Cardiac muscle cell (in vitro differentiated cells and primary cell): ENCODE data around the gene BAHCC1. TPM values are rescaled to one million over a fixed set of nuclear protein-coding genes. Genes with fewer than 3 reads are reported as not detected.
A peak's percentile ranks its signal among the peaks of the same experiment; 100 is the strongest.

Experiments used
- DNase-seq, 2 donors: peaks; one replicate each; pipeline versions ENCODE4 v3.0.0 to v3.0.0-alpha.2; 2010 to 2017; ENCODE audit warnings: low read depth in 1 of 2, low spot score in 1 of 2
- H3K27ac ChIP-seq: fragments of 200-600 bp; sonication (generic); 2 replicates; pipeline ENCODE4 v1.5.1; 2016
- H3K27me3 ChIP-seq: fragments of 200-600 bp; sonication (generic); 2 replicates; pipeline ENCODE4 v1.6.0; 2016; ENCODE audit warnings: control low read depth
- H3K36me3 ChIP-seq: fragments of 200-600 bp; sonication (generic); 2 replicates; pipeline ENCODE4 v1.5.1; 2016; ENCODE audit warnings: control low read depth
- H3K4me1 ChIP-seq: fragments of 200-600 bp; sonication (generic); 2 replicates; pipeline ENCODE4 v1.8.1; 2017; ENCODE audit warnings: low read depth, mild to moderate bottlenecking, mixed run types
- H3K4me3 ChIP-seq: fragments of 200-600 bp; sonication (generic); 2 replicates; pipeline ENCODE4 v1.5.1; 2016; ENCODE audit warnings: mild to moderate bottlenecking
- H3K9me3 ChIP-seq: fragments of 200-600 bp; sonication (generic); 2 replicates; pipeline ENCODE4 v1.5.1; 2017; ENCODE audit warnings: low read depth, mild to moderate bottlenecking, control low read depth
- polyA plus RNA-seq: library from polyadenylated mRNA; unstranded; fragments of >200 nt; fragmentation: Nextera tagmentation; extraction: Ambion mirVana; gene quantifications from 2 replicates; pipeline ENCODE4 v1.2.1, GENCODE V29; 2016
- total RNA-seq: library from RNA; depleted of rRNA; stranded (reverse); fragments of >200 nt; gene quantifications from 2 replicates; pipeline ENCODE4 v1.2.3, GENCODE V29; 2016
- TF ChIP-seq, protein P1 (sequence below): IDR thresholded peaks from 2 replicates; pipeline ENCODE4 v1.5.1; 2012; ENCODE audit warnings: low read depth, mild to moderate bottlenecking, low read length

BAHCC1 gene
- total and polyA plus RNA-seq, 2 experiments from 2014 or later, result 20.3 to 47.3 TPM

- TF ChIP-seq, protein P1, sequence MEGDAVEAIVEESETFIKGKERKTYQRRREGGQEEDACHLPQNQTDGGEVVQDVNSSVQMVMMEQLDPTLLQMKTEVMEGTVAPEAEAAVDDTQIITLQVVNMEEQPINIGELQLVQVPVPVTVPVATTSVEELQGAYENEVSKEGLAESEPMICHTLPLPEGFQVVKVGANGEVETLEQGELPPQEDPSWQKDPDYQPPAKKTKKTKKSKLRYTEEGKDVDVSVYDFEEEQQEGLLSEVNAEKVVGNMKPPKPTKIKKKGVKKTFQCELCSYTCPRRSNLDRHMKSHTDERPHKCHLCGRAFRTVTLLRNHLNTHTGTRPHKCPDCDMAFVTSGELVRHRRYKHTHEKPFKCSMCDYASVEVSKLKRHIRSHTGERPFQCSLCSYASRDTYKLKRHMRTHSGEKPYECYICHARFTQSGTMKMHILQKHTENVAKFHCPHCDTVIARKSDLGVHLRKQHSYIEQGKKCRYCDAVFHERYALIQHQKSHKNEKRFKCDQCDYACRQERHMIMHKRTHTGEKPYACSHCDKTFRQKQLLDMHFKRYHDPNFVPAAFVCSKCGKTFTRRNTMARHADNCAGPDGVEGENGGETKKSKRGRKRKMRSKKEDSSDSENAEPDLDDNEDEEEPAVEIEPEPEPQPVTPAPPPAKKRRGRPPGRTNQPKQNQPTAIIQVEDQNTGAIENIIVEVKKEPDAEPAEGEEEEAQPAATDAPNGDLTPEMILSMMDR, result peak; percentile 52
- no peaks in the 10 kb centered on the region for H3K9me3 ChIP-seq
- no peak overlapping the region for H3K27ac ChIP-seq
- H3K4me3 ChIP-seq, result no peak overlapping the region
- DNase-seq, result peak in 1 of 2 donors; percentile 68
- no peaks in the 10 kb centered on the region for H3K36me3 ChIP-seq
- H3K4me1 ChIP-seq, result no peaks in the 10 kb centered on the region
- H3K27me3 ChIP-seq, result no peaks in the 10 kb centered on the region
Measured at GRCh38 chr17:81440511-81441244, 45.4 kb downstream of the BAHCC1 start.

DNA sequence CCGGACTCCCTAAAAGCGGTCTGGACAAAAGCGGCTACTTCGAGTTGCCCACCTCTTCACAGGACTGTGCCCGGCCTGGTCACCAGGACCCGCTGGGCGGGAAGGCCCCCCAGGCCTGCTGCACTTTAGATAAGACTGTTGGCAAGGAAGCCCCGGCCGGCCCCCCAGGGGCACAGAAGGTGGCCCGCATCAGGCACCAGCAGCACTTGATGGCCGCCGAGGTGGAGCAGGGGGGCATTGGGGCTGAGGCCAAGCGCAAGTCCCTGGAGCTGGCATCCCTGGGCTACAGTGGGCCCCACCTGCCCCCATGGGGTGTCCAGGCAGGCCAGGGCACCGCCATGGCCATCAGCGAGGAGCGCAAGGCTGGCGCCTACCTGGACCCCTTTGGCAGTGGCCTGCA is 47.5 kb downstream of the BAHCC1 start:
- DNase-seq, result no peak
- Histone ChIP-seq H3K4me1 (no peaks in the 10 kb centered on the region), H3K9me3 (no peaks in the 10 kb centered on the region), H3K36me3 (no peaks in the 10 kb centered on the region), H3K27ac (no peak overlapping the region), H3K27me3 (no peaks in the 10 kb centered on the region), H3K4me3 (no peak overlapping the region)
- TF ChIP-seq, protein P1, result no peak

DNA sequence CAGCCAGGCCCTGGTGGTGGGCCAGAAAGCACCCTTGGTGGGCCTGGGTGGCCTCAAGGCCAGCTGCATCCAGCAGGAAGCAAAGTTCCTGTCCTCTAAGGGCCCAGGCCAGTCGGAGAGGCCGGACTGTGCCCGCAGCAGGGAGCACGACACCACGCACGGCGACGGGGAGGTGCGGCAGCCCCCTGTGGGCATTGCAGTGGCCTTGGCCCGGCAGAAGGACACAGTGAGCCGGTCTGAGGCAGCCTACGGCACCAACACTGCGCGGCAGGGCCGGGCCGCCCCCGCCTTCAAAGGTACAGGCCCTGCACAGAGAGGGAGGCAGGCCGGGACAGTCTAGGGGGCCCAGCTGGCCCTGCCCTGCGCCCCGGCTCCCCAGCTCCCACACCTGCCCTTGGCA is 48.0 kb downstream of the BAHCC1 start:
- DNase-seq, result no peak
- H3K4me3 ChIP-seq, result no peak overlapping the region
- TF ChIP-seq, protein P1, result no peak
- H3K4me1 ChIP-seq, result no peaks in the 10 kb centered on the region
- H3K9me3 ChIP-seq, result no peaks in the 10 kb centered on the region
- H3K27ac ChIP-seq, result no peak overlapping the region
- H3K27me3 ChIP-seq, result no peaks in the 10 kb centered on the region
- no peaks in the 10 kb centered on the region for H3K36me3 ChIP-seq

DNA sequence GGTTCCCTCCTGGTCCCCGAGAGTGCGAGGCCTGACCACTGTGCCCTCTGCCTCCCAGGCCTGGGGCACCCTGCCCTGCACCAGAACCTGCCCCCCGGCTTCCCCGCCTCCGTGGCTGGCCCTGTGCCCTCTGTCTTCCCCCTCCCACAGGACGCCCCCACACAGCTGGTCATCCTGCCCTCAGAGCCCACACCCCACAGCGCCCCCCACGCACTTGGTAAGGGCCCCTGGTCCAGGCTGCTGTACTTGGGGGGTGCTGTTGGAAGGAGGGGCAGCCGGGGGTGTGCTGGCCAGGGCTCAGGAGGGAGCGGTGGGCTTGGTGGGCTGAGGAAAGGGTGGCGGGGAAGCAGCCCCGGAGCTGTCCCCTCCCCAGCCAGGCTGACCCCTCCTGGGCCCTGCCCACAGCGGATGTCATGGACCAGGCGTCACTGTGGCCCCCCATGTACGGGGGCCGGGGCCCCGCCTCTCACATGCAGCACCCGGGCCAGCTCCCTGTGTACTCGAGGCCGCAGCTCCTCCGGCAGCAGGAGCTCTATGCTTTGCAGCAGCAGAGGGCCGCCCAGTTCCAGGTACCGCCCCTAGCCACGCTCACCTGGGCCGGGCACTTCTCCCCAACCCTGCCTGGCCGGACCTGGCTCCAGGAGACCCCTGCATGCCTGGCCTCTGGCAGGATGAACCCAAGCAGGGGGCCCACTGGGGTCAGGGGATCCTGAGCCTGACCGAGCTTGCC is 49.5 kb downstream of the BAHCC1 start:
- no peaks in the 10 kb centered on the region for H3K9me3 ChIP-seq
- H3K4me1 ChIP-seq, result no peaks in the 10 kb centered on the region
- TF ChIP-seq, protein P1, result no peak
- H3K27me3 ChIP-seq, result no peaks in the 10 kb centered on the region
- no peak overlapping the region for H3K4me3 ChIP-seq
- H3K27ac ChIP-seq, result no peak overlapping the region
- H3K36me3 ChIP-seq, result no peaks in the 10 kb centered on the region
- DNase-seq, result no peak

- DNase-seq, result no peak
Measured at GRCh38 chr17:81445642-81446503, 50.6 kb downstream of the BAHCC1 start.

More at GRCh38 chr17:81445642-81446503, 50.6 kb downstream of the BAHCC1 start:
- no peaks in the 10 kb centered on the region for H3K27me3 ChIP-seq
- no peaks in the 10 kb centered on the region for H3K9me3 ChIP-seq
- no peaks in the 10 kb centered on the region for H3K4me1 ChIP-seq
- no peaks in the 10 kb centered on the region for H3K36me3 ChIP-seq
- TF ChIP-seq, protein P1, result no peak
- H3K4me3 ChIP-seq, result no peak overlapping the region
- no peak overlapping the region for H3K27ac ChIP-seq
